Fibroblast of lung (primary cell): Measurements from ENCODE around the gene DSCAML1.

ENCODE experiments used
- EZH2 ChIP-seq: IDR thresholded peaks from 2 replicates; pipeline ENCODE4 v1.5.1; 2012; ENCODE audit warnings: low read length, control low read depth, mild to moderate bottlenecking; ENCODE audit errors: missing control alignments
- TF ChIP-seq, protein P1 (sequence below), 2 donors: IDR thresholded peaks in 1 of 2; conservative IDR thresholded peaks in 1 of 2; 1 replicate in 1 of 2; 2 replicates in 1 of 2; pipeline ENCODE4 v1.5.1; 2011 to 2012; ENCODE audit warnings: low read length in 2 of 2, control low read depth in 1 of 2, inconsistent platforms in 1 of 2, low read depth in 1 of 2, mild to moderate bottlenecking in 1 of 2

DNA sequence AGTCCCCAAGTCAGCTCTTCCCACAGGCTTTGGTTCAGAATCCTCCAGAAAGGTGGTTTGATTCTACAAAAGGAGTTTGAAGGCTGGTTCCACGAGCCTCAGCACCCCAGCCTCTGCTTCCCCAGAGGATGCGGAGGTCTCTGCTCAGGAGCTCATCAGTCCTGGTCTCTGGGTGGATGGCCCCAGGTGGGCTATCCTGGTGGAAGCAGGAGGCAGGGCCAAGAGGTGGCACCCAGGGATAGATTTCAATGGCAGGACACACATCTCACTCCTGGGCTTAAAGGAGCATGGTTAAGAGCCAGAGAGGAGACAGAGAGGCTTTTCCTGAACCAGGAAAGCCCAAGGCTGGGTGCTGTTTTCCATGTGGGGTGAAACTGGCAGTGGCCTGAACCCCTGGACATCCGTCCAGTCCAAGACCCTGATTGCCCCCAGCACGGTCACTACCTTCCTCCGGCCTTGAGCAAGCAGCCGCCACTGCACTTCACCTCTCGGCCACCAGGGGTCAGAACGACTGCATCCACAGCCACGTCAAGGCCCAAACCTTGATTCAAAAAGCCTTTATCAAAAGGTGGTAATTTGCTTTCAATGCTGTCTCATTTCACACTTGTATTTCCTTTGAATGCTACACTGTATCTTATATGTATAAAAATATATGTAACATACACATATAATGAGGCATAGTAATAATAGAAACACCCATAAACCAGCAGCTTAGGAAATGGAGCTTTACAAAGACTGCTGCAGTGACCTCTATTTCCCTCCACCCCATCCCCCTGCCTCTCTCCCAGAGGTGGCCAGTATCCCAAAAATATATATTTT lies 46.9 kb upstream of the DSCAML1 start:
- TF ChIP-seq, protein P1, sequence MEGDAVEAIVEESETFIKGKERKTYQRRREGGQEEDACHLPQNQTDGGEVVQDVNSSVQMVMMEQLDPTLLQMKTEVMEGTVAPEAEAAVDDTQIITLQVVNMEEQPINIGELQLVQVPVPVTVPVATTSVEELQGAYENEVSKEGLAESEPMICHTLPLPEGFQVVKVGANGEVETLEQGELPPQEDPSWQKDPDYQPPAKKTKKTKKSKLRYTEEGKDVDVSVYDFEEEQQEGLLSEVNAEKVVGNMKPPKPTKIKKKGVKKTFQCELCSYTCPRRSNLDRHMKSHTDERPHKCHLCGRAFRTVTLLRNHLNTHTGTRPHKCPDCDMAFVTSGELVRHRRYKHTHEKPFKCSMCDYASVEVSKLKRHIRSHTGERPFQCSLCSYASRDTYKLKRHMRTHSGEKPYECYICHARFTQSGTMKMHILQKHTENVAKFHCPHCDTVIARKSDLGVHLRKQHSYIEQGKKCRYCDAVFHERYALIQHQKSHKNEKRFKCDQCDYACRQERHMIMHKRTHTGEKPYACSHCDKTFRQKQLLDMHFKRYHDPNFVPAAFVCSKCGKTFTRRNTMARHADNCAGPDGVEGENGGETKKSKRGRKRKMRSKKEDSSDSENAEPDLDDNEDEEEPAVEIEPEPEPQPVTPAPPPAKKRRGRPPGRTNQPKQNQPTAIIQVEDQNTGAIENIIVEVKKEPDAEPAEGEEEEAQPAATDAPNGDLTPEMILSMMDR (conservative IDR thresholded peaks at IDR 0.05 in 1 of 2, IDR thresholded peaks at IDR 0.05 in 1 of 2; ENCODE audit: low read depth in 1 of 2, low read length in 2 of 2): peak; percentile 98 to 99
- no peak for TF ChIP-seq EZH2
